SU-DHL-6 (cell line): ENCODE results near the gene FEM1B.

ENCODE experiments used
- H2AFZ ChIP-seq: fragments of 200-600 bp; sonication (generic); 2 replicates; pipeline ENCODE4 v1.6.1; 2014; ENCODE audit warnings: low read depth, mild to moderate bottlenecking, moderate library complexity, mixed read lengths, antibody characterized with exemption, low read length; ENCODE audit not compliant: severe bottlenecking
- H3F3A ChIP-seq: fragments of 200-600 bp; shearing (Covaris generic); 2 replicates; pipeline ENCODE4 v1.6.0; 2016; ENCODE audit warnings: antibody characterized with exemption, mild to moderate bottlenecking; ENCODE audit not compliant: insufficient read depth
- H3K27ac ChIP-seq: fragments of 200-600 bp; sonication (generic); 2 replicates; pipeline ENCODE4 v1.5.1; 2016; ENCODE audit warnings: low read depth, mild to moderate bottlenecking, low read length, moderate library complexity, mixed read lengths
- H3K27me3 ChIP-seq: fragments of 200-600 bp; sonication (generic), shearing (Covaris generic); 2 replicates; pipeline ENCODE4 v1.6.0; 2014; ENCODE audit warnings: mild to moderate bottlenecking, low read length
- H3K36me3 ChIP-seq: fragments of 200-600 bp; sonication (generic); 2 replicates; pipeline ENCODE4 v1.6.1; 2014; ENCODE audit warnings: mild to moderate bottlenecking, low read length, mixed read lengths
- H3K4me2 ChIP-seq: fragments of 300-600, 200-600 bp; shearing (Covaris generic), sonication (generic); 2 replicates; pipeline ENCODE4 v1.6.0; 2014; ENCODE audit warnings: low read length, low read depth, mild to moderate bottlenecking; ENCODE audit not compliant: poor library complexity, severe bottlenecking
- H3K4me3 ChIP-seq: fragments of 200-600 bp; sonication (generic); 2 replicates; pipeline ENCODE4 v1.5.1; 2014; ENCODE audit warnings: antibody characterized with exemption, low read length, mild to moderate bottlenecking, mixed read lengths; ENCODE audit not compliant: insufficient read depth, poor library complexity, severe bottlenecking
- H3K79me2 ChIP-seq: fragments of 200-600 bp; sonication (generic); 2 replicates; pipeline ENCODE4 v1.6.1; 2014; ENCODE audit warnings: mild to moderate bottlenecking, low read length, moderate library complexity; ENCODE audit not compliant: insufficient read depth
- H3K9ac ChIP-seq: fragments of 200-600 bp; sonication (generic); 2 replicates; pipeline ENCODE4 v1.7.0; 2014; ENCODE audit warnings: mild to moderate bottlenecking, low read length
- H3K9me2 ChIP-seq: fragments of 200-600 bp; sonication (generic); replicated peaks from 2 replicates; pipeline ENCODE4 v1.6.1; 2014; ENCODE audit warnings: low read length; ENCODE audit not compliant: insufficient read depth
- H3K9me3 ChIP-seq: fragments of 200-600 bp; sonication (generic); 2 replicates; pipeline ENCODE4 v1.6.1; 2014; ENCODE audit warnings: low read length, mixed read lengths; ENCODE audit not compliant: insufficient read depth
- H4K20me1 ChIP-seq: fragments of 200-600 bp; sonication (generic); 2 replicates; pipeline ENCODE4 v1.6.1; 2014; ENCODE audit warnings: low read depth, mild to moderate bottlenecking, antibody characterized with exemption, low read length, moderate library complexity, mixed read lengths
- EZH2phosphoT487 ChIP-seq: fragments of 200-600 bp; sonication (generic), shearing (Covaris generic); conservative IDR thresholded peaks from 2 replicates; pipeline ENCODE4 v1.6.1; 2018; ENCODE audit warnings: mild to moderate bottlenecking, antibody characterized with exemption, low read length, moderate library complexity, mixed read lengths
- TF ChIP-seq, protein P1 (sequence below): fragments of 200-600 bp; sonication (generic); IDR thresholded peaks from one replicate; pipeline ENCODE4 v1.5.1; 2017; ENCODE audit warnings: antibody characterized with exemption, mild to moderate bottlenecking, low read length, moderate library complexity; ENCODE audit not compliant: insufficient read depth, poor library complexity, severe bottlenecking

Gene FEM1B

DNA sequence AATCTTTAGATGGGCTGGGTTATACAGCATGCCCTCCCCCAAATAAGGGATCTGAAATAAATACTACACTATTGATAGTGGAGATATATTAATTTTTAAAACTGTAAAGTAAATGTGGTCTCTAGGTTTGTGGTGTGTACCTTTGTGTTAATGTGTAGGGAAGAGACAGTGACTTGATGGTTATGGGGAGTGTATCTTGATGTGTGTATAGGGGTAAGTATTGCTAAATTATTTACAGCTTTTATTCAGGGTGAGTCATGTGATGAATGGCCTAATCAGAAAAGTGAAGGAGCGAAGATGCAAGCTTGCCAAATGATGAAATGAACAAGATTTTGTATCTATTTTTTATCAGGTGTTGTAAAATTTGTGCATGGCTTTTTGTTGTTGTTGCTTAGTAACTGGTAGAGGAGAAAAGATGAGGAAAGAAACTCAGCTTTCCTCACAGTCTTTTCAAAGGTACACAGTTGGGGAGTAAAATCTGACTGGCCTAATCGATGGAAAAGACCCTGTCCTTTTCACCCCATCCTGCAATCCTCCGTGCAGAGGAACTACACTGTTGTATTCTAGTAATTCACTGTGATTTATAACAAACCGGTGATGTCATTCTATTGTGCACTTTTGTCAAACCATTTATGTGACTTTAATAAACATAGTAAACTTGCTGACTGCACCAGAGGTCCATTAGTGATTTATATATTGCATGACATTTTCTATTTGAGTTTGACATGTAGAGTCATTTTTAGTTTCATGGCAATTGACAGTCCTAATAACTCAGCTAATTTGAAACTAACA lies 17.7 kb downstream of the FEM1B start:
- H3K9ac ChIP-seq: no peak overlapping the region
- no peak overlapping the region for H3K4me3 ChIP-seq
- H3K27me3 ChIP-seq: no peaks in the 10 kb centered on the region
- H2AFZ ChIP-seq: no peak overlapping the region
- H3K27ac ChIP-seq: no peak overlapping the region
- H3K36me3 ChIP-seq: peaks cover 20% of the 10 kb centered on the region; the same call in 1 of the 2 replicates
- no peaks in the 10 kb centered on the region for H3K9me2 ChIP-seq
- H4K20me1 ChIP-seq: peaks cover 15% of the 10 kb centered on the region; the same call in 1 of the 2 replicates
- H3F3A ChIP-seq: 0 out of 2 replicates have a peak, but pooled peaks cover 7% of the 10 kb centered on the region
- peaks cover 28% of the 10 kb centered on the region for H3K79me2 ChIP-seq
- H3K4me2 ChIP-seq: no peak overlapping the region
- H3K9me3 ChIP-seq: no peaks in the 10 kb centered on the region
- TF ChIP-seq, protein P1, sequence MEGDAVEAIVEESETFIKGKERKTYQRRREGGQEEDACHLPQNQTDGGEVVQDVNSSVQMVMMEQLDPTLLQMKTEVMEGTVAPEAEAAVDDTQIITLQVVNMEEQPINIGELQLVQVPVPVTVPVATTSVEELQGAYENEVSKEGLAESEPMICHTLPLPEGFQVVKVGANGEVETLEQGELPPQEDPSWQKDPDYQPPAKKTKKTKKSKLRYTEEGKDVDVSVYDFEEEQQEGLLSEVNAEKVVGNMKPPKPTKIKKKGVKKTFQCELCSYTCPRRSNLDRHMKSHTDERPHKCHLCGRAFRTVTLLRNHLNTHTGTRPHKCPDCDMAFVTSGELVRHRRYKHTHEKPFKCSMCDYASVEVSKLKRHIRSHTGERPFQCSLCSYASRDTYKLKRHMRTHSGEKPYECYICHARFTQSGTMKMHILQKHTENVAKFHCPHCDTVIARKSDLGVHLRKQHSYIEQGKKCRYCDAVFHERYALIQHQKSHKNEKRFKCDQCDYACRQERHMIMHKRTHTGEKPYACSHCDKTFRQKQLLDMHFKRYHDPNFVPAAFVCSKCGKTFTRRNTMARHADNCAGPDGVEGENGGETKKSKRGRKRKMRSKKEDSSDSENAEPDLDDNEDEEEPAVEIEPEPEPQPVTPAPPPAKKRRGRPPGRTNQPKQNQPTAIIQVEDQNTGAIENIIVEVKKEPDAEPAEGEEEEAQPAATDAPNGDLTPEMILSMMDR: no peak
- TF ChIP-seq EZH2phosphoT487: no peak

DNA sequence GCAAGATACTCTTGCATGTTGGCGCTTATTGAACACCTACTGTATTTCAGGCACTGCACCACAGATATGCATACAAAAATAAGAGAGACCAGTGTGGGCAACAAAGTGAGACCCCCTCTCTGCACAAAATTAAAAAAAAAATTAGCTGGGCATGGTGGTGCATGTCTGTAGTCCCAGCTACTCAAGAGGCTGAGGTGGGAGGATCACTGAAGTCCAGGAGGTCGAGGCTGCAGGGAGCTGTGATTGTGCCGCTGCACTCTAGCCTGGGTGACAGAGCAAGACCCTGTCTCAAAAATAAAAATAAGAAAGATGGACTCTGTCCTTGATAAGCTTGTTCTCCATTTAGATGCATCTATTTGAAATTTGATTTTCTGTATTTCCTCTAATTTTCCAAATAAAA lies 20.8 kb downstream of the FEM1B start:
- Histone ChIP-seq H3K27me3 (no peaks in the 10 kb centered on the region), H2AFZ (no peak overlapping the region), H4K20me1 (0 out of 2 replicates have a peak, but pooled peaks cover 3% of the 10 kb centered on the region), H3F3A (0 out of 2 replicates have a peak, but pooled peaks cover 7% of the 10 kb centered on the region), H3K36me3 (peaks cover 5% of the 10 kb centered on the region; the same call in 1 of the 2 replicates), H3K9me2 (no peaks in the 10 kb centered on the region), H3K27ac (no peak overlapping the region), H3K9ac (peak overlapping the region; percentile 27; the same call in 1 of the 2 replicates), H3K4me2 (peak overlapping the region; percentile 52), H3K79me2 (no peaks in the 10 kb centered on the region), H3K4me3 (peak overlapping the region; percentile 27), H3K9me3 (no peaks in the 10 kb centered on the region)
- no peak for TF ChIP-seq EZH2phosphoT487
- TF ChIP-seq, protein P1: no peak

DNA sequence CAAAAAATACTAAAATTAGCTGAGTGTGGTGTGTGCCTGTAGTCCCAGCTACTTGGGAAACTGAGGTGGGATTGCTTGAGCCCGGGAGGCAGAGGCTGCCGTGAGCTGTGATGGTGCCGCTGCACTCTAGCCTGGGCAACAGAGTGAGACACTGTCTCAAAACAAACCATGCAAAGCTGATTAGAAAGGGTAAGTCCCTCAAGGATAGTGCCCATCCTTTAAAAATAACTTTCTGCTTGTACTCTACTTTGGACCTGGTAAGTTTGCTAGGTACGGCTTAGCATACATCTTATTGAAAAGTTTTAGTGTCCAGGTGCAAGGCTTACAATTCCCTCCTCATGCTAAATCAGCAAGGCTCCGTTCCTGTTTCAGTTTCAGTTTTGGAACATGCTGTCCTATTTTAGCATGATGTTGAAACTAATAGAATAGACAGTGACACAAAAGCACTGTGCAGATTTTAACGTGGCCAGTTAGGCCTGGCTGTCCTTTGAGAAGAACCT lies 21.4 kb downstream of the FEM1B start:
- Histone ChIP-seq H2AFZ (no peak overlapping the region), H3K4me3 (peak overlapping the region; percentile 27), H3K36me3 (peaks cover 5% of the 10 kb centered on the region; the same call in 1 of the 2 replicates), H3K27ac (peak overlapping the region; percentile 23; the same call in 1 of the 2 replicates), H3K79me2 (no peaks in the 10 kb centered on the region), H3K4me2 (peak overlapping the region; percentile 52), H3K9me3 (no peaks in the 10 kb centered on the region), H3K9me2 (no peaks in the 10 kb centered on the region), H3K9ac (peak overlapping the region; percentile 27), H3F3A (0 out of 2 replicates have a peak, but pooled peaks cover 7% of the 10 kb centered on the region), H3K27me3 (no peaks in the 10 kb centered on the region), H4K20me1 (0 out of 2 replicates have a peak, but pooled peaks cover 3% of the 10 kb centered on the region)
- no peak for TF ChIP-seq EZH2phosphoT487
- TF ChIP-seq, protein P1: no peak
